Stimulated activated CD8-positive, alpha-beta memory T cell treated with anti-CD3 and anti-CD28 coated beads, Interleukin-15, amount 100 ng/mL, for 24 hours (primary cell): ENCODE results near the gene WNT3A.

Experiments
- DNase-seq: peaks from one replicate; pipeline ENCODE4 v3.0.0-alpha.2; 2020; ENCODE audit warnings: low read depth

Gene WNT3A

DNA sequence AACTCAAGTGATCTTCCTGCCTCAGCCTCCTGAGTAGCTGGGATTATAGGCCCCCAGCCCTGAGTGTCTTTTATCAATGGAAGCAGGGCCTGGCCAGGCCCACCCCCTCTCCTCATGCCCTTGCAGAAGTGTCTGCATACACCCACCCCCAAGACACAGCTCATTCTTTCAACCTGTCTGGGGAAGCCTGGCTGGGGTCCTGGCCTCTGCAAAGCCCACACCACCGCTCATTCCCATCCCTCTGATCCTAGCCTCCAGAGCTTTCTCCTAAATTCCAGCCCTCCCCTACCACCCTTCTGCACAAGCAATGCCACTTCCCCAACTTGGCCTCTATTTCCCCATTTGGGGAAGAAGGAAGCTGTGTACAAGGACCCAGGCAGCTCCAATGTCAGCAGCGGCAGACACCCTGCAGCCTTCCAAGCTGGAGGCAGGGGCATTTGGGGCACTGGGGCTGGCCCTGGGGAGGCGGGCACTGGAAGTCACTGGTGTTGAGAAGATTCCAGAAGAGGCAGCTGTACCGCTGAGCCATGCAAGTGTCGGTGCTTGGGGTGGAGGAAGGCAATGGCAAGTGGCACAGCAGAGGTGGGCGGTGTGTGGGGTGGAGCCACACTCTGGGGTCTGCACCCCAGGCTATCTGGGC is 42.0 kb downstream of the WNT3A start:
- no peak for DNase-seq

- no peak for DNase-seq
Measured at GRCh38 chr1:228050571-228051231, 43.9 kb downstream of the WNT3A start.

DNA sequence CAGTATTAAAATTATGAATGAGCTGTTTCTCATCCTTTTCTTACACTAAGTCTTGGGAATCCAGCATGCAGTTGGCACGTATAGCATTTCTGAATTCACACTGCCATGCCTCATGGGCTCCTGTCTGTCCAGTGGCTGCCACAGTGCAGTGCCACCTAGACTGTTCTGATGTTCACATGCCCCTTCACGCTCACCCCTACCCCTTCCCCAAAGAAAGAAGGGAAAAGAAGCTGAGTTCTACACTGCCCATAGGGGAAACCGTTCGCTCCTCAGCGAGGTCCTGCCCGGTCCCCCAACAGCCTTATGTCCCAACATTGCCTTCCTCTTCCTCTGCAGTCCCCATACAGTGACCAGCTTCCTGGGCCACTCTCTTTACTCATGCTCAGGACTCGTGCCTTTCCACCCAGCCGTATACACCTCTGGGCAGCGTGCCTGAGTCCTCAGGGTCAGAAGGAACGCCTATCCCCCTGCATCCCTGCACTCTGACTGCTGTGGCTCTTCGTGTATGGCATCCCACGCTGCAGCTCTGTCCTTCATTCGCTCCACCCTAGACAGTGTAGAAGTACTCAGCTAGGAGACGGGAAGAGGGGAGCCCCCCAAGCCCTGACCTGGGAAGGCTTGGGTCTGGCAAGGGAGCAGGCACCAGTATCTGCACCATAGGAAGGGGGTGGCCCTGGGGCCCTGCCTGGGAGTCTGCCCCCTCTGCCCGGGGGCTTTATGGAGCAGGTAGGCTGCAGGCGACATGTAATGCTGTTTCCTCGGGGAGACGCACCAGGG is 51.6 kb downstream of the WNT3A start:
- no peak for DNase-seq

DNA sequence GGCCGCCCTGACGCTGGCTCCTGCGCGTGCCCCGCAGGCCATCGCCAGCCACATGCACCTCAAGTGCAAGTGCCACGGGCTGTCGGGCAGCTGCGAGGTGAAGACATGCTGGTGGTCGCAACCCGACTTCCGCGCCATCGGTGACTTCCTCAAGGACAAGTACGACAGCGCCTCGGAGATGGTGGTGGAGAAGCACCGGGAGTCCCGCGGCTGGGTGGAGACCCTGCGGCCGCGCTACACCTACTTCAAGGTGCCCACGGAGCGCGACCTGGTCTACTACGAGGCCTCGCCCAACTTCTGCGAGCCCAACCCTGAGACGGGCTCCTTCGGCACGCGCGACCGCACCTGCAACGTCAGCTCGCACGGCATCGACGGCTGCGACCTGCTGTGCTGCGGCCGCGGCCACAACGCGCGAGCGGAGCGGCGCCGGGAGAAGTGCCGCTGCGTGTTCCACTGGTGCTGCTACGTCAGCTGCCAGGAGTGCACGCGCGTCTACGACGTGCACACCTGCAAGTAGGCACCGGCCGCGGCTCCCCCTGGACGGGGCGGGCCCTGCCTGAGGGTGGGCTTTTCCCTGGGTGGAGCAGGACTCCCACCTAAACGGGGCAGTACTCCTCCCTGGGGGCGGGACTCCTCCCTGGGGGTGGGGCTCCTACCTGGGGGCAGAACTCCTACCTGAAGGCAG is 52.3 kb downstream of the WNT3A start:
- no peak for DNase-seq

DNA sequence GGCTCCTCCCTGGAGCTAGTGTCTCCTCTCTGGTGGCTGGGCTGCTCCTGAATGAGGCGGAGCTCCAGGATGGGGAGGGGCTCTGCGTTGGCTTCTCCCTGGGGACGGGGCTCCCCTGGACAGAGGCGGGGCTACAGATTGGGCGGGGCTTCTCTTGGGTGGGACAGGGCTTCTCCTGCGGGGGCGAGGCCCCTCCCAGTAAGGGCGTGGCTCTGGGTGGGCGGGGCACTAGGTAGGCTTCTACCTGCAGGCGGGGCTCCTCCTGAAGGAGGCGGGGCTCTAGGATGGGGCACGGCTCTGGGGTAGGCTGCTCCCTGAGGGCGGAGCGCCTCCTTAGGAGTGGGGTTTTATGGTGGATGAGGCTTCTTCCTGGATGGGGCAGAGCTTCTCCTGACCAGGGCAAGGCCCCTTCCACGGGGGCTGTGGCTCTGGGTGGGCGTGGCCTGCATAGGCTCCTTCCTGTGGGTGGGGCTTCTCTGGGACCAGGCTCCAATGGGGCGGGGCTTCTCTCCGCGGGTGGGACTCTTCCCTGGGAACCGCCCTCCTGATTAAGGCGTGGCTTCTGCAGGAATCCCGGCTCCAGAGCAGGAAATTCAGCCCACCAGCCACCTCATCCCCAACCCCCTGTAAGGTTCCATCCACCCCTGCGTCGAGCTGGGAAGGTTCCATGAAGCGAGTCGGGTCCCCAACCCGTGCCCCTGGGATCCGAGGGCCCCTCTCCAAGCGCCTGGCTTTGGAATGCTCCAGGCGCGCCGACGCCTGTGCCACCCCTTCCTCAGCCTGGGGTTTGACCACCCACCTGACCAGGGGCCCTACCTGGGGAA is 53.0 kb downstream of the WNT3A start:
- DNase-seq: no peak

DNA sequence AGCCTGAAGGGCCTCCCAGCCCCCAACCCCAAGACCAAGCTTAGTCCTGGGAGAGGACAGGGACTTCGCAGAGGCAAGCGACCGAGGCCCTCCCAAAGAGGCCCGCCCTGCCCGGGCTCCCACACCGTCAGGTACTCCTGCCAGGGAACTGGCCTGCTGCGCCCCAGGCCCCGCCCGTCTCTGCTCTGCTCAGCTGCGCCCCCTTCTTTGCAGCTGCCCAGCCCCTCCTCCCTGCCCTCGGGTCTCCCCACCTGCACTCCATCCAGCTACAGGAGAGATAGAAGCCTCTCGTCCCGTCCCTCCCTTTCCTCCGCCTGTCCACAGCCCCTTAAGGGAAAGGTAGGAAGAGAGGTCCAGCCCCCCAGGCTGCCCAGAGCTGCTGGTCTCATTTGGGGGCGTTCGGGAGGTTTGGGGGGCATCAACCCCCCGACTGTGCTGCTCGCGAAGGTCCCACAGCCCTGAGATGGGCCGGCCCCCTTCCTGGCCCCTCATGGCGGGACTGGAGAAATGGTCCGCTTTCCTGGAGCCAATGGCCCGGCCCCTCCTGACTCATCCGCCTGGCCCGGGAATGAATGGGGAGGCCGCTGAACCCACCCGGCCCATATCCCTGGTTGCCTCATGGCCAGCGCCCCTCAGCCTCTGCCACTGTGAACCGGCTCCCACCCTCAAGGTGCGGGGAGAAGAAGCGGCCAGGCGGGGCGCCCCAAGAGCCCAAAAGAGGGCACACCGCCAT is 53.8 kb downstream of the WNT3A start:
- DNase-seq: no peak

GRCh38 chr1:228061411-228062084 is 54.8 kb downstream of the WNT3A start:
- DNase-seq: no peak

GRCh38 chr1:228062085-228062791 is 55.4 kb downstream of the WNT3A start:
- DNase-seq: no peak

- DNase-seq: no peak
Measured at GRCh38 chr1:228062812-228063211, 56.0 kb downstream of the WNT3A start.

- no peak for DNase-seq
Measured at GRCh38 chr1:228063251-228064191, 56.7 kb downstream of the WNT3A start.

GRCh38 chr1:228064296-228064695 is 57.5 kb downstream of the WNT3A start:
- DNase-seq: no peak

DNA sequence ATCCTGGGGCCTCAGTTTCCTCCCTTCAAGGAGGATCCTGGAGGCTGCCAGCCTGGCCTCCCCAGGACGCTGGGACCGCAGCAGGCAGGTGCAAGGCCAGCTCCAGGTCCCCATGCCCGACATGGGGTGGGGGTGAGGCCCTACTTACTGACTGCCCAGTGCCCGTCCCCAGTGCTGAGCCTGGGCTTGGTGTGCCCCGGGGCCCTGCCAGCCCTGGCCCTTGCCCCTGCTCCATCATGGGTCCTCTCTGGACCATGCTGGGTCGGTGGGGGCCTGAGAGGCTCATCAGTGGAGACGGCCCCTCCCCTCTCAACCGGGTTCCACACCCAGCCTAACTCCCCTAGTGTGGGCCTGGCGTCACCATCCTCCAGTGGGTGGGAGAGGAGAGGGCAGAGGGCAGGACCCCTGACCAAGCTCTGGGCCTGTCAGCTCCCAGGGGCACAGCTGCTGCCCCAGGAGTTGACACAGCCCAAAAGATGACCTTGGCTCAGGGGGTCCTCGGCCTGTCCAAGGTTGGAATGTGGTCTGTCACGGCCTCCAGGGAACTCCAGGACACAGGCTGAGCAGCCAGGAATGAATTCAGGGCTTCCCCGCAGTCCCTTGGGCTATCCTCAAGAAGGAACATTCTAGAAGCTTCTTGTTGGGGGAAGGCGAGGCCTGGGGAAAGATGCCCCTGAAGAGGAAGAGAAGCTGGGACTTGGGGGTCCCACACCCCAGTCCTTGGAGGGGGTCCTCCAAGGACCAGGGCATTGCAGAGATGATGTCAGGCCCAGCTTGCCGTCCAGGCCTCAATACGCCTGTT is 58.1 kb downstream of the WNT3A start:
- DNase-seq: no peak

DNA sequence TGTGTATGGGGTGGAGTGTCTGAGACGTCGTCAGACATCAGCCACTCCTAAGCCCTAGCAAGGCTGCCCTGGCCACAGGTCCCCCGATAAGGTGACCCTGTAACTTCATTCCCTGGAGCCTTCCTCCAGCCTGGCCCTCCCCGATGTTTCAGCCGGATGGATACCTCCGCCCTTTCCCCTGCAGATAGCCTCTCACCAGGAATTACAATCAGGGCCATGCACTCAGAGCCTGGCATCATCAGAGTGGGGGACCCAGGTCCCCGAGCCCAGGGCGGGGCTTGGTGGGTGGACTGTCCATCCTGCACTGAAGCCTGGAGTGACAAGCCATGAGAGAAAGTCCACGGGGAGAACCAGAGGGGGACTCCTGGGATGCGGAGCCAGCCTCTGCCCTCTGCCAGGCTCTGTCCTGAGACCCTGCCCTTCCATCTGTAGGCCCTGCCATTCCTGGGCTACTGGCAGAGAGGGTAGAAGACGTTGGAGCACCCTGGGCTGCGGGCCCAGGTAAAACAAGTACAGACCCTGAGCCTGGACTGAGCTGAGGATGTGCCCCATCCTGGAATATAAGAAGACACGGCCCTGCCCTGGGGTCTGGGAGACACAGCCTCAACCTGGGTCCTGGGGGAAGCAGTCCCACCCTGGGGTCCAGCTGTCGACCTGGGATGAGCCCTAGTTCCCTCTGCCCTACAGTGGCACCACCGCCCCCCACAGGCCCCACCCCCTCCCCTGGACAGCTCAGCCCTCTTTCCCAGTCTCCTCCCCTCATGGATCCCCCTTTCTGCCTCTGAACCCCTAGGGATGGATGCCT is 58.9 kb downstream of the WNT3A start:
- no peak for DNase-seq

- no peak for DNase-seq
Measured at GRCh38 chr1:228066416-228066815, 59.6 kb downstream of the WNT3A start.

- no peak for DNase-seq
Measured at GRCh38 chr1:228066891-228067654, 60.3 kb downstream of the WNT3A start.

DNA sequence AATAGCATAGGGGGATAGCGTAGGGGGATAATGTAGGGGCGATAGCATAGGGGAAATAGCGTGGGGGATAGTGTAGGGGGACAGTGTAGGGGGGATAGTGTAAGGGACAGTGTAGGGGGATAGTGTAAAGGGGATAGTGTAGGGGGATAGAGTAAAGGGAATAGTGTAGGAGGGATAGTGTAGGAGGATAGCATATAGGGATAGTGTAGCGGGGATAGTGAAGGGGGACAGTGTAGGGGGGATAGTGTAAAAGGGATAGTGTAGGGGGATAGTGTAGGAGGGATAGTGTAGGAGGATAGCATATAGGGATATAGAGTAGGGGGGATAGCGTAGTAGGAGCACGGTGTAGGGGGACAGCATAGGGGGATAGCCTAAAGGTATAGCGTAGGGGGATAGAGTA is 61.6 kb downstream of the WNT3A start:
- no peak for DNase-seq
